ENCODE results near the gene UCN. TPM values are rescaled to one million over a fixed set of nuclear protein-coding genes. Genes with fewer than 3 reads are reported as not detected.

Gene UCN
- 0.13 and 0.36 TPM in 2 replicates for total RNA-seq

GRCh38 chr2:27308359-27308881, at the start of gene UCN:
TSS of gene UCN (minus strand) at chr2:27308445. CDS start at chr2:27307895, 550 bp downstream.

DNA sequence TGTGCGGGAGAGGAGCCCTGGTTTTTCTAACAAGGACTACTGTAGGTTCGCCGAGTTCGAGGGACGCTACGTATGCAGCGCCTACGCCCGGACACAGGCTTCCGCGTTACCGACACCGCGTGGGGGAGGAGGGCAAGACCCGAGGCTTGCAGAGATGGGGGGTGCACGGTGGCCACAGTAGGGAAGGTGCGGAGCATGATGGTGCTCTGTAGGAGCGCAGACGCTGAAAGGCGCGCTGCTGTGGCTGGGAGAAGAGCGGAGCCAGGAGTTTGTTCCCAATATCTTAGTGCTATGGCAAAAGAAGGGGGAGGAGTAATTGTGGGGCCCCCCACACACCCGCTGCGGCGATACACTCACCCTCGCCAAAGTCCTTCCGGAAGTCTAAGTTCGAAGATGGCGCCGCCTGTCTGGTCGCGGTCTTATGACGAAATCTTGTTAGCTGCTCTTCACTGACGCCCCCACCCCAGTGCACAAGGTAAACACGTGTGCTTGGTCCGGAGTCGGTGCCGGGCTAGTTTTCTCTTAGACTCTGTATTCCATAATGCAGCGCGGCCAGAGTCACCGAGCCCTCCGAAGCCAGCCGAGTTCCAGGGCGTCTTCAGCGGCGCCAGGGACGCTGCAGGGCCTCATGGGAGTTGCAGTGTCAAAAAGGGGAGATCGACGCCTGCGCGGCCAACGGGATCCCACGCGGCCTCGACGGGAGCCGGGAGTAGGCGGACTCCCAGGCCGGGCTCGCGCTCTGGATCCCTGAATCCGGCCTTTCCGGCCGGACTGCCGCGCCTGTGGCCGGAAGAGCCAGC, 48.3 kb upstream of the UCN start, which contains the start of gene GTF3C2:
GTF3C2 (minus strand) TSS at position 383 of the 800 bp plus-strand sequence. CDS start 13,210 bp downstream, outside the sequence.

DNA sequence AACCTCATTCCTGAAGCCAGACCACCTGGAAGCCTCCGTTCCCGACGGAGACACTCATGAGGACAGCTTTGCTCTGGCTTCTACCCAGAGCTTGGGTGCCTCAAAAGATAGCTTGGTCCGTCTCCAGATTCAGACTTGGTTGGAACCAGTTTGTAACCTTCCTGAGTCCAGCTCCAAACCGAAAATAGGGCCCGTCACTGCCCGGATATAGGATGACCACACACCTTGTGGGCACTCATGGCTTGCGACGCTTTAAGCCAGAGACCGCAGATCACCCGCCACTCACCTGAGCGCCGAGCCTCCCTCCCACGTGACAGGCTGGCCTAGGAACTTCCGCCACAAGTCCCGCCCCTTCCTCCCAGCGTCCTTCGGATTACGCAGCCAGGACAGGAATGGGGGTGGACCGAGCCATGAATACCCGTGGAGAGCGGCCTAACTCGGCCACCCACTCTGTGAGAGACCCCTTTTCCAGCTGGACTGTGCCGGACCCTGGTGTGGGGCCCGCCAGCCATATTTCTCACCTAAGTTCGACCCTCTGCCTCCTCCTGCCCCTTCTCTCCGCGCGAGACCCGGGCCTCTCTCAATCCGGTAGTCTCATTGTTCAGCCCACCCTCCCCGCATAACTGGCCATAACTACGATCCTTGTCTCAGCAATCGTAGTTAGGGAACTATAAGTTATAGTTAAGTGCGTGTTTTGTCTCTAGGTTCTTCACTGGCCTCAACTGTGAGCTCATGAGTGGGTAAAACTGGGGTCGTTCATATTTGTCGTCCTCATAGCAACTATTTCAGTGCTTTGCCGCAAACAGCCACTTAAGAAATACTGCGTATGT, 14.7 kb upstream of the UCN start, which contains the start of gene MPV17:
MPV17 (minus strand) TSS at position 332 of the 830 bp plus-strand sequence. CDS start 580 bp downstream, outside the sequence.

GRCh38 chr2:27281855-27282559, 26.2 kb downstream of the UCN start, which contains the start of gene TRIM54:
TSS of gene TRIM54 (plus strand) at chr2:27282429. CDS start at chr2:27282732, 303 bp downstream.

DNA sequence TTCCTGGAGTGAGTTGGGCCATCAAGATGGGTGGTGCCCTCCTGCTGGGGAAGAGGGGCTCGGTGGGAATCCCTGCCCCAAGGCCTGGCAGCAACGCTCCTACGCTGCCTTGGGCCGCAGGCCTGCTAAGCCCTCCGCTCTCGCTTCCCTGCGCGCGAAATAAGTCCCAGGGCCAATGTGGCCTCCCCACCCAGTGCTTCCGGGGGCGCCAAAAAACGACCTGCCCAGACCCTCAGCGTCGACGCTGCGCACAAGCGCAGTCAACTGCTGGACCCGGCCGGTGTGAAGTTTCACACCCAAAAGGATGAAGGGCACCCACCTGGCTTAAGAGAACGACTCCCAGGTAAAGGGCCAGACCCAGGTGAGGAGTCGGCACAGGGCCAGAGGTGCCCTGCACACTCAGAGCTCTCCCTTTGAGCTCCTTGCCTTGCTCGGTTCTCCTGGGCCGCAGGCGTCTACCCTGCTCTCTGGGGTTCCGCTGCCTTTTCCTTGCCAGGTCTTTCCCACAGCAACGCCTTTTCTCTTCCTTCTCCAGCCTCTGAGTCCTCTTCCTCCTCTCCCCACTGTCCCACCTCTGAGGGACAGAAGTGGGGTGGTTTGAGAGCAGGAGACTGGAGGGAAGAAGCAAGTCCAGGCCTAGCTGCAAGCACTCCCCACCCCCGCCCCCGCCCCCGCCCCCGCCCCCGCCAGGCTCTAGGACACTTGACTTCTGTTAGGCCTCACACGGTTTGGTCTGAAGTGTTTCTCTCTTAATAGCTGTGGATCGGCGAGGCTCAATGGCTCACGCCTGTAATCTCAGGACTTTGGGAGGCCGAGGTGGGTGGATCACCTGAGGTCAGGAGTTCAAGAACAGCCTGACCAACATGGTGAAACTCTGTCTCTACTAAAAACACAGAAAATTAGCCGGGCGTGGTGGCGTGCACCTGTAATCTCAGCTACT, 32.8 kb downstream of the UCN start, which contains the start of gene DNAJC5G:
DNAJC5G (plus strand) TSS at position 223 of the 940 bp plus-strand sequence. CDS start 1,296 bp downstream, outside the sequence.

GRCh38 chr2:27262379-27263286, 45.6 kb downstream of the UCN start, which contains the start of gene SLC30A3:
TSS of gene SLC30A3 (minus strand) at chr2:27263047. CDS start at chr2:27262906, 141 bp downstream.

Other genes with a start within 250 kb of the UCN start
- gene OST4, start 236.8 kb downstream of the UCN start, total RNA-seq: 183 and 195 TPM in 2 replicates
- gene EMILIN1, start 229.8 kb downstream of the UCN start, total RNA-seq: 7.6 and 9.8 TPM in 2 replicates
- gene KHK, start 221.7 kb downstream of the UCN start, total RNA-seq: 2.4 and 3.4 TPM in 2 replicates
- 1.3 and 3.0 TPM in 2 replicates for gene CGREF1, start 189.3 kb downstream of the UCN start, total RNA-seq
- 0.13 TPM in 1 of 2 replicates, not detected in the other for gene ABHD1, start 184.6 kb downstream of the UCN start, total RNA-seq
- 38.4 and 42.0 TPM in 2 replicates for gene PREB, start 173.8 kb downstream of the UCN start, total RNA-seq
- not detected in 2 replicates for gene PRR30, start 169.0 kb downstream of the UCN start, total RNA-seq
- not detected in 2 replicates for gene TCF23, start 159.4 kb downstream of the UCN start, total RNA-seq
- gene ATRAID, start 96.4 kb downstream of the UCN start, total RNA-seq: 84.8 and 101 TPM in 2 replicates
- gene SLC5A6, start 96.2 kb downstream of the UCN start, total RNA-seq: 41.8 and 50.3 TPM in 2 replicates
- gene CAD, start 91.1 kb downstream of the UCN start, total RNA-seq: 46.7 and 70.7 TPM in 2 replicates
- 0.36 TPM in 1 of 2 replicates, not detected in the other for gene SLC30A3, start 45.4 kb downstream of the UCN start, total RNA-seq
- gene DNAJC5G, start 33.0 kb downstream of the UCN start, total RNA-seq: not detected in 2 replicates
- gene TRIM54, start 26.0 kb downstream of the UCN start, total RNA-seq: not detected in 2 replicates
- 52.3 and 60.1 TPM in 2 replicates for gene MPV17, start 14.7 kb upstream of the UCN start, total RNA-seq
- gene GTF3C2, start 48.3 kb upstream of the UCN start, total RNA-seq: 45.1 and 51.3 TPM in 2 replicates
- 32.6 and 34.1 TPM in 2 replicates for gene EIF2B4, start 61.9 kb upstream of the UCN start, total RNA-seq
- 106 and 126 TPM in 2 replicates for gene SNX17, start 62.2 kb upstream of the UCN start, total RNA-seq
- 7.4 and 10.7 TPM in 2 replicates for gene ZNF513, start 72.3 kb upstream of the UCN start, total RNA-seq
- 133 and 134 TPM in 2 replicates for gene PPM1G, start 101.1 kb upstream of the UCN start, total RNA-seq
- gene NRBP1, start 120.2 kb upstream of the UCN start, total RNA-seq: 116 and 119 TPM in 2 replicates
- 0.53 and 0.57 TPM in 2 replicates for gene KRTCAP3, start 133.9 kb upstream of the UCN start, total RNA-seq
- 25.4 and 25.9 TPM in 2 replicates for gene IFT172, start 181.3 kb upstream of the UCN start, total RNA-seq
- 17.3 and 18.1 TPM in 2 replicates for gene FNDC4, start 186.8 kb upstream of the UCN start, total RNA-seq
- 9.2 and 9.6 TPM in 2 replicates for gene GCKR, start 188.4 kb upstream of the UCN start, total RNA-seq